GM19395 (cell line): ENCODE measurements around the gene RRAD.

Source experiments
- ATAC-seq: cut with Tn5 transposase; IDR thresholded peaks from one replicate; pipeline ENCODE4 v1.9.1; 2021; ENCODE audit warnings: mild to moderate bottlenecking, moderate library complexity; ENCODE audit not compliant: unreplicated experiment

RRAD gene

DNA sequence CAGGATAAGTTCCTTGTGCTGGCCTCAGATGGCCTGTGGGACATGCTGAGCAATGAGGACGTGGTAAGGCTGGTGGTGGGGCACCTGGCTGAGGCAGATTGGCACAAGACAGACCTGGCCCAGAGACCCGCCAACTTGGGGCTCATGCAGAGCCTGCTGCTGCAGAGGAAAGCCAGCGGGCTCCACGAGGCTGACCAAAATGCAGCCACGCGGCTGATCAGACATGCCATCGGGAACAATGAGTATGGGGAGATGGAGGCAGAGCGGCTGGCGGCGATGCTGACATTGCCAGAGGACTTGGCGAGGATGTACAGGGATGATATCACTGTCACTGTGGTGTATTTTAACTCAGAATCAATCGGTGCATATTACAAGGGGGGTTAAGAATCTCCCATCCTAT lies 39.8 kb downstream of the RRAD start:
- no peak for ATAC-seq

DNA sequence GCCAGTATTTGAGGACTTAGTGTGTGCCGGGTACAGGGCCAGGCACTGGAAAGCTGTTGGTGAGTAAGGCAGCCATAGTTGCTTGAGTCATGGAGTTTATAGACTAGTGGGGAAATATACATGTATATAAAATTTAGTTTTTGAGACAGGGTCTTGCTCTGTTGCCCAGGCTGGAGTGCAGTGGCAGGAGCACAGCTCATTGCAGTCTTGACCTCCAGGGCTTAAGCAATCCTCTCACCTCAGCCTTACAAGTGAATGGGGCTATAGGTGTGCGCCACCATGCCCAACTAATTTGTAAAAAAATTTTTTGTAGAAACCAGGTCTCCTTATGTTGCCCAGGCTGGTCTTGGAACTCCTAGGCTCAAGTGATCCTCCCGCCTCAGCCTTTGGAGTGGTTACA lies 42.6 kb downstream of the RRAD start:
- no peak for ATAC-seq

DNA sequence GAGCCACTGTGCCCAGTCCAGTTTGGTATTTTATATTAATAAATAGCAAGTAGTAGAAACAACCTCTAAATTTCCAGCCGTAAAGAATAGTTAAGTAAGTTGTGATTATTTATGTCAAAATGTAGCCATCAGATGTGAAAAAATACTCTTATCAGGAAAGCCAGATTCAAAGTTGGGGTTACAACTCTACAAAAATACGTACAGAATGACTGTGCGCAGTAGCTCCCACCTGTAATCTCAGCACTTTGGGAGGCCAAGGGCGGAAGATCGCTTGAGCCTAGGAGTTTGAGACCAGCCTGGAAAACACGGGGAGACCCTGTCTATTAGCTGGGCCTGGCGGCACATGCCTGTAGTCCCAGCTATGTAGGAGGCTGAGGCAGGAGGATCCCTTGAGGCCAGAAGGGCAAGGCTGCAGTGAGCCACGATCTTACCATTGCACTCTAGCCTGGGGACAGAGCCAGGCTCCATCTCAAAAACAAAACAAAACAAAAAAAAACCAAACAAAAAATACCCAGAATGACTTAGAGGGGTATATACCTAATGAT lies 43.3 kb downstream of the RRAD start:
- ATAC-seq, result no peak

DNA sequence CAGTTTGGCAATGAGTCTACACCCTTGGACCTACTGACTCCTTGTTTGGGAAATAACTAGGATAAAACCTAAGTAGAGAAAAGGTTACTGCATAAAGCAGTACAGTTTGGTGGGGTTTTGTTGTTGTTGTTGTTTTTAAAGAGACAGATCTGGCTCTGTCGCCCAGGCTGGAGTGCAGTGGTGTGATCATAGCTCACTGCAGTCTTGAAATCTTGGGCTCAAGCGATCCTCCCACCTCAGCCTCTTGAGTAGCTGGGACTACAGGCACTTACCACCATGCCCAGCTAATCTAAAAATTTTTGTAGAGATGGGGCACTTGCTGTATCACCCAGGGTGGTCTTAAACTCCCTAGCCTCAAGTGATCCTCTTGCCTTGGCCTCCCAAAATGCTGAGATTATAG lies 43.8 kb downstream of the RRAD start:
- no peak for ATAC-seq

DNA sequence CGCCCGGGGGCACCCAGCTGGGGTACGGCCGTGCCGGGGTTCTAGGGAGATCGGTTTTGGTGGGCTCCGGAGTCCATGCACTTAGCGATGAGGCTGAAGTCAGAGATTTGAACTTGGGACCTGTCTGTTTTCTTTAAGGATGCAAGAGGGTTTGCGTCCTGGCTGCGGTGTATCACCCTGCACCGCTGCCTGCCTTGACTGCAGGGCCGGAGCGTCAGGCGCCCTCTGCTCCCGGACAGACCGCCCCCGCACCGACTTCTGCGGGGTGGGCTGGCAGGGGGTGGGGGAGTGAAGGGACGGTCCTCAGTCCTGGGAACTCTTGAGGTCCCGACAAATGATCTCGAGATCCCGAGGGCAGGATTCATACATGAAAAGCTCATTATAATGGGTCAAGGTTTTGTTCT lies 44.3 kb downstream of the RRAD start:
- ATAC-seq, result no peak

DNA sequence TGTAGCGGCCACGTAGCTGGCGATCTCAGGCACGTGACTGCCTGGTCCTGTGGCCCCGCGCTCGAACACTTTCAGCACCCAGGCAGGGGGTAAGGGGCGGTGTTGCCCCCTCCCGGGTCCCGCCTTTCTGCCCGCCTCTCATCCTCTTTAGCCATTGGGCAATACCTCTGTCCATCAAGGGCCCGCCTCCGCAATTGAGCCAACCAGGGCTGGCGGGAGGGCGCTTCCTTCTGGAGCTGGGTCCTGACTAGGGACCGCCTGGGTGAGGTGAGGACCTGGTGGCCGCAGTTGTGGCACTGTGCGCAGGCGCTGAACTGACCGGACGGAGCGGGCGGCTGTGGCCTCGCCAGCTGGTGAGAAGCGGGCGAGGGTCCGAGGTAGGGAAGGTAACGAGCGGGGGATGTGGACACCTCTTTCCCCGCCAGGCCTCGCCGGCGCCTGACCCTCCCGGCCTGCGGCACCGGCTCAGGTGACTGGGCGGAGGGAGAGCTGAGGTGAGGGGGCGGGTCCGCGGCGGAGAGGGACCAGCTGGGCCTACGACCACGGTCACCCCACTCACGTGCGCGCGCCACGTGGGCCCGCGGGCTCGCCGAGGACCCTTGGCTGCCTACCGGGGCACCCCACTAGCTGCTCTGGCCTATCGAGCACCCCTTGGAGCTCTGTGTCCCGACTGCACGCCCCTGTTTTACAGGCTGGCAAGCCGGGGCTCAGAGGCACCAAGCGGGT lies 44.9 kb downstream of the RRAD start, which contains the start of gene PDP2:
PDP2 (plus strand) TSS at position 228 of the 726 bp plus-strand sequence. CDS start 3,770 bp downstream, outside the sequence.
- peak; percentile 96 for ATAC-seq

DNA sequence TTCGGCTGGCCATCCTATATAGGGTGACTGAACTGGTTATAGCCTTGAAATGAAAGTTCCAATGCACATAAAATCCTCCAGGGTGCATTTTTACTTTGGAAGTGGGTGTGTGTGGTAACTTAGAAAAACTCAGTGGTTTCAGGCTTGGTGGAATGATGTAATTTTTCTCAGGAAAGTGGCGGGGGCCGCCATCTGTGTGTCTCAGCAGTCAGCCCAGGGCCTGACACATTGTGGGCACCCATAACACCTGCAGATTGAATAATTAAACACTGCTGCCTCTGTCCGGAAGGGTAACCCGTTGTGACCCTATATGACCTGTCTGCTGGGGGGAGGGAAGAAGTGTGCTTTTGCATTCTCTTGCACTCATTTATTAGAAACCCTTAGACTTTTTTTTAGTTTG lies 47.3 kb downstream of the RRAD start:
- ATAC-seq, result no peak

DNA sequence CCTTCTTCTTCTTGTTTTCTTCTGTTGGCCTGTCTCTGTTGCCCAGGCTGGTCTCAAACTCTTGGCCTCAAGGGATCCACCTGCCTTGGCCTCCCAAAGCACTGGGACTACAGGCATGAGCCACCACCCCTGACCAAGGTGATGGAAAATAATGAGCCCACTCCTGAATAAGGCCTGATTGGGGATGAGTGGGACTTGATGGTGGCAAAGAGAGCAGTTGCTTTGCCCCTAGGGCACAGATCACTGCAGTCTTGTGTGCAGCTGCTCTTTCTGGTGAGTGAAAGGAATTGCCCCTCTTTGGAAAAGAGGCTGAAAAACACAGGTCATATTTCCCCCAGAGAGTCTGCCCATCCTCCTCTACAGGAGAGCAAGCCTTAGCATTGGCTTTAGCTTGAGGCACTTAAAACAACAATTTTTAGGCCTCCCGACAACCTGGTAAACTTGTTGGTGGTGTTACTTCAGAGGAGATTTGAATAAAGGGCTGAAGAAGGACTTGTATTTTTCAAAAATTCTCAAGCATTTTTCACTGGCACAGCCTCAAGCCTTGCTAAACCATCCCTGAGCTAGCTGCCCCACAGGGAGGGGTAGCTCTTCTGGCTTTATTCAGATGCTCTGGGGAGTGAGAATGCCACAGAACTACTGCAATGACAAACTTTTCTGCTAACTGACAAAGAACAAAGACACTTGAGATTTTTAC lies 51.1 kb downstream of the RRAD start:
- ATAC-seq, result no peak

DNA sequence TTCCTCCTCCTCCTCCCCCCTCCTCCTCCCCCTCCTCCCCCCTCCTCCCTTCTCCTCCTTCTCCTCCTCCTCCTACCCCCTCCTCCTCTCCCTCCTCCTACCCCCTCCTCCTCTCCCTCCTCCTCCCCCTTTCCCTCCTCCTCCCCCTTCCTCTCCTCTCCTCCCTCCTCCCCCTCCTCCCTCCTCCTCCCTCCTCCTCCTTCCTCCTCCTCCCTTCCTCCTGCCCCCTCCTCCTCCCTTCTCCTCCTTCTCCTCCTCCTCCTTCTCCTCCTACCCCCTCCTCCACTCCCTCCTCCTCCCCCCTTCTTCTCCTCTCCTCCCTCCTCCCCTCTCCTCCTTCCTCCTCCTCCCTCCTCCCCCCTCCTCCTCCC lies 51.7 kb downstream of the RRAD start:
- ATAC-seq, result no peak

DNA sequence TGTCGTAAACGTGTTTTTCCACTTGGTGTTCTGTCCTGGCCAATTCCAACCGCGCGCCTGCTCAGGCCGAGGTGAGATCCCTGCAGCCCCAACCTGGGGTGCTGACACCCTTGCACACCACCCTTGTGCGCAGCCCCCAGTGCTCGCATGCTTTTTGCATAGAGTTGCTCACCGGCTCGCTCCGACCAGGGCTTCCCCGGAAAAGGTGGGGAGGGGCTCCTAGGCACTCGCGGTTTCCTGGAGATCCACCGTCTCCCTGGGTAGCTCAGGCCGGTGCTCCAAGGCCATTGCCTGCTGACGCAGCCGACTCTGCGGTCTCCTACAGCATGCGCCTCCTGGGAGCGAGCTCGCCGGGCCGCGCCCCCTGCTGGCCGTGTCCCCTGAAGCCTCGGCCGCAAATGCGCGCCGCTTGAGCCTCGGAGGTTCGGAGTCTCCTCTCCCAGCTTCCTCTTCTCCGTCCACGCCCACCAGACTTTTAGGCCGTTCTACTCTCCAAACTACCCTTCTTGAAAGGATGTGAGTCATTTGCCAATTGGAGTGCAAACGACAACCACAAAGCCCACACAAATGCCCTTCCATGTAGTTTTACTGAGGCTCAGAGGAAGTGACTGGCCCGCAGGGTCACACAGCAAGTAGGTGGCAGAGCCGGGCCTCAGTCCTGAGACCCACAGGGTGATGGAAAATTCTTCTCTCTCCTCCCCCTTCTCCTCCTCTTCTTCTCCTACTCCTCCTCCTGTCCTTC lies 52.2 kb downstream of the RRAD start:
- peak; percentile 74 for ATAC-seq

DNA sequence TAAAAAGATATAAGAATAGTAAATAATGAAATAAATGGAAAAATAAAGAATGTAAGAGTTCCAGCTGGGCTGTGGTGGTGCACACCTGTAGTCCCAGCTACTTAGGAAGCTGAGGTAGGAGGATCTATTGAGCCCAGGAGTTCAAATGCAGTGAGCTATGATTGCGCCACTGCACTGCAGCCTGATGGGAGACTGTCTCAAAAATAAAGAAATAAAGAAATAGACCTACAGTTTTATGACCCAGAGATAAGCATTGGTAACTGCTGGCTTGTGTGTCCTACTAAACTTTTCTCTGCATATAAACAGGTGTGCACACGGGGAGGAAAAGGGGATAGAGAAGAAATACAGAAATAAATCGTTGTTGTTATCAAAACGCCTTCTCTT lies 52.8 kb downstream of the RRAD start:
- ATAC-seq, result no peak

DNA sequence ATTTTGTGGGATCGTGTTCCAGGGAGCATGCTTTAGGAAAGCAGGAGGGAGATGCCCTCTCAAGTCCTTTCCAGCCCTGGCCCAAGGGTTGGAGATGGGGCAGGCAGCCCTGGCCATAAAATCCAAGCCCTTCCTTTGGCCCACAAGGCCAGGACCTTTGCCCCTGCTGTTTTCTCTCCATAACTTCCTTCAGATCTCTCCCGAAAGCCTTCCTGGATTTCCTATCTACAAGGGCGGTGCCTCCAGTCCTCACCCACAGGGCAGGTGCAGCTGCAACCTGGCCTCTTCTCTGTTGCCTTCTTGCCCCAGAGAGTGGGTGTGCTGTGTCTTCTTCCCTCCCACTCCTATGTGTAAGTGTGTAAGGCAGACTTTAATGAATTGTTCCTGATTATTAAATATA lies 53.5 kb downstream of the RRAD start:
- no peak for ATAC-seq
